Islet precursor cell (in vitro differentiated cells): ENCODE measurements around the gene EIF4B.
A peak's percentile ranks its signal among the peaks of the same experiment; 100 is the strongest.

Source experiments
- DNase-seq: peaks from one replicate; pipeline ENCODE4 v3.0.0-alpha.2; 2018

EIF4B gene

DNA sequence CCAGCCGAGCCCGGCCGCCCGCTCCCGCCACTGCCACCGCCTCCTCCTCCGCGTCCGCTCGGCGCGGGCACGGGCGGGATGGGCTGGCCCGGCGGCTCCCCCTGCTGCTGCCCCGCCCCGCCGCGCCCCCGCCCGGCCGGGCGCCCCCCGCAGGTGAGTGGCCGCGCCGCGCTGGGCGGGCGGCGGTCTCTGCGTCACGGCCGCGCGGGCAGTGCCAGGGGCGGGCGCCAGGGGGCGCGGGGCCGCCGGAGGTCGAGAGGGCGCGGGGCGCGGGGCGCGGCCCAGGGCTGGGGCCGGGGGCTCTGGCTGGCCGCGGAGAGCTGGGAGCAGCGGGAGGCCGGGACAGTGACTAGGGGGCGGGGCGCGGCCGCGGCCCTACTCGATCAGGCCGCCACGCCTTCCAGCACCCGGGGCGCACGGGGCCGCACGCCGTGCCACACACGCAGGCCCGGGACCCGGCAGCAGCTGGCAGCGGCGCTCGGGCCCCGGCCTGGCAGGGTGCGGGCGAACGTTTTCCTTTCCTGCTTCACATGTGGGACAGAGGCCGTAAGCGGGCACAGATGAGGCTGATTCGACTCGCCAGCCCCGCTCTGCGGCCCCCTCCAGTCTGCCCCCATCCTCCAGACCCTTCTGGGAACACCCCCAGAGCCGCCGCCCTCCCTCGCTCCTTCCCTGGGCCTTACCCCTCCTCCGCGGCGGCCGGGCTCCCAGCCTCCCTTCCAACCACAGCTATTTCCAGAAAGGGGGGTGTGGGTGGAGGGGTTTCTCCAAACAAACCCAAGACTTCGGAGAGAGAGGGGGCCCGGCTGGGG lies 41.2 kb downstream of the EIF4B start:
- peak; percentile 89 for DNase-seq

DNA sequence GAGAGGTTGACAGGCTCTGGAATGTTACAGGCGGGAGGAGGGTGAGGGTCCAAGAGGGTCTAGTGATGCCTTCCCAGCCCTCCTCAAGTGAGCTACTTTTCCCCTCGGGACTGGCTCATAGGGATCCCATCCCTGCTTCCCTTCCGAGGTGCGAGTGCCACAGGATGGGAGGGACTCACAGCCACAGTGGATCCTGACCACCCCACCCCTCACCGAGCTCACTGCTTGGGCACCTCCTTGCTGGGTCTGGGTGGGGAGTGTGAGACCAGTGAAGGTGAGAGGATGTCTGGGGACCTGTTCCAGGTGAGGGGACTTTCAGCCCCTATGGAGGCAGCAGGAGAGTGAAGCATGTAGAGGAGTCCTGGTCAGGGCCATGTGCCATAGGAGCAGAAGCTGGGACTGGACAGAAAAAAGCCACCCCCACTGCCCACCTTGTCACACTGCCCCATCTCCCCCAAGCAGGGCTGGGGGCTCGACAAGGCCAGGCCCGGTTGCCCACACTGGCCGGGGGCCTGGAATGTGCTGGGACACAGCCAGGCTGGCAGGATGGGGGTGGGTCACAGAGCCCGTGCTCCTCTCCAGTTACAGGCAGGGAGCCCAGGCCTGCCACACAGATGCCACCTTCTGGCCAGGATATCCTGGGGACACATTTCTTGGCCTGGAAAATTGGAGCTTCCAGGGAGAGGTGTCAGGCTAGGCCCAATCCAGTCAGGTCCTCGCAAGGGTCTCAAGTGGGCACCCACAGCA lies 42.0 kb downstream of the EIF4B start:
- peak; percentile 85 for DNase-seq

DNA sequence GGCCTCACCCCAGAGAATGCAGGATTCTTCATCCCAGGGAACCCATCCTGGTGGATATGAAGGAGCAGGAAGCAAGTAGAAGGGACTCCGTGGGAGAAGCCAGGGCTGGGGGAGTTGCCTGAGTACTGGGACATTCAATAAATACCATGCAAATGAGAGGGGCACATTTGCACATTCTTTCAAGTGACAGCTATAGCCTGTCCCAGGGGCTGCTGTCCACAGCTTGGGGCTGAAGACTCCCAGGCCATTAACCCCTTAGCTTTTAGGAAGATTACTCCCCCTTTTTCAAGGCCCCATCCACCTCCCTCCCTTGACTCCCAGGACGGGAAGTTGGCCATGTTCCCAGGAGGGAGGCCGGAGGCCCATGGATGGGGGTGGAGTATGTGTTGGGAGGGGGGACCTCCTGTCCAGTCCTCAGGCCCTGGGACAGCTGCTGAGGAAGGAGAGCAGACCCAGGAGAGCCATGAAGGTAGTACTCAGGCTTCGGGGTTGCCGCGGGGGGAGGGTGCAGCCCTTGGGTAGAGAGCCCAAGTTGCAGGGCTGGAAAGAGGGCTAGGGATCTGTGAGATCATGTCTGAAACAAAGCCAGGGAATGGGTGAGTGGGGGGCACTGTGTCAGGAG lies 42.6 kb downstream of the EIF4B start:
- peak; percentile 92 for DNase-seq

DNA sequence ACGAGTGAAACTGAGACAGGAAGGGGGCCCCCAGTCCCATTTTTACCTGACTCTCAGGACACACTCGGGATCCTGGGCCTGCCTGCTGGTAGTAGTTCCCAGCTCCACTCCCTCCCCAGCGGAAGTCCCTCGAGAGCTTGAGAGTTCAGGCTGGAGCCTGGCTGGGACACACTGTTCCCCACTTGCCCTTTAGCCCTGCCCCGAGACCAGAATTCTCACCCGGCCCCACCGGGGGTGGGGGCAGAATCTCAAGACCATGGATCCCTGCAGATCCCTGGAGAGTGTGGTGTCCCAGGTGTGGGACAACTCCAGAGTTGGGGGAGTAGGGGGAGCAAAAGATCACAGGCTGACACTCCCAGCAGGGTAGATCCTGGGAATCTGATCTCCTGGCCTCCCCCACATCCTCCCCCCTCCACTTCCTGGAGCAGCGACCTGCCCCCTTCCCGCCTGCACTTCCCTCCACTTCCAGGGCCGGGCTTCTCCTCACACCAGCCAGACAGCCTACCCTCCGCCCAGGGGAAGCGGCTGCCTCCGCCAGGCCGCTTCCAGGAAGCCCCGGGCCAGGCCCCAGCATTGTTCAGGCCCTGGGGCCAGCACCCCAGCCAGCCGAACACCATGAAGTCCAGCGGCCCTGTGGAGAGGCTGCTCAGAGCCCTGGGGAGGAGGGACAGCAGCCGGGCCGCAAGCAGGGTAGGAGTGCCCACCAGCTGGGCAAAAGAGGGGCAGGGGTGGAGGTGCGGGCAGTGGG lies 43.5 kb downstream of the EIF4B start, which contains the start of gene TNS2:
Gene TNS2 (plus strand): TSS at position 495 of the 748 bp plus-strand sequence. CDS start 121 bp downstream, at position 616.
- DNase-seq = peak; percentile 86

DNA sequence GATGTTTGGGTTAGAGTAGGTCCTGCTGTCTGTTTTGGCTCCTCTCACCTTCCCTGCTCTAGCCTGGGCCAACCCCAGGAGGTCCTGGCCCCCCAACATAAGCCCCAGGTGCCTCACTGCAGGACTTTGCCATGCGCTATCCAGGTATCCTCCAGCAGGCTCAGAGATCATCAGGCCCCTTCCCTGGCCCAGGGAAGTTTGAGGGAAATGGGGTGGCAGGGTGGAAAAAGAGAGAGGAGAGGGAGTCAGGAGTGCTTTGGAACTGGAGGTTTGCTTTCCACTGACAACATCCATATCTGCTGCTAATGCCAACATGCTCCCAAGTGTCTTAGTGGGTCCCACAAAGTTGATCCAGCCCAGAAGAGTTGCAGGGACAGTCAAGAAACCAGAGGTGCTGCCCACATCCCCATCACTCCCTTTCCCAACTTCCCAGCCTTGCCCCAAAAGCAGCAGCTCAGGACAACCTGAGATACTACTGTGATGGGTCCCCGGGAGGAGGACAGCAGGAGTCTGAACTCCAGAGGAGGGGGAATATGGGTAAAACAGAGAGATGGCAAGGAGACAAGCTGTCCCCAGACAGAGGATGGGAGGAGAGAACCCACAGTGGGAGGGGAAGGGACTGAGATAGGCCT lies 44.3 kb downstream of the EIF4B start:
- DNase-seq = peak; percentile 56

DNA sequence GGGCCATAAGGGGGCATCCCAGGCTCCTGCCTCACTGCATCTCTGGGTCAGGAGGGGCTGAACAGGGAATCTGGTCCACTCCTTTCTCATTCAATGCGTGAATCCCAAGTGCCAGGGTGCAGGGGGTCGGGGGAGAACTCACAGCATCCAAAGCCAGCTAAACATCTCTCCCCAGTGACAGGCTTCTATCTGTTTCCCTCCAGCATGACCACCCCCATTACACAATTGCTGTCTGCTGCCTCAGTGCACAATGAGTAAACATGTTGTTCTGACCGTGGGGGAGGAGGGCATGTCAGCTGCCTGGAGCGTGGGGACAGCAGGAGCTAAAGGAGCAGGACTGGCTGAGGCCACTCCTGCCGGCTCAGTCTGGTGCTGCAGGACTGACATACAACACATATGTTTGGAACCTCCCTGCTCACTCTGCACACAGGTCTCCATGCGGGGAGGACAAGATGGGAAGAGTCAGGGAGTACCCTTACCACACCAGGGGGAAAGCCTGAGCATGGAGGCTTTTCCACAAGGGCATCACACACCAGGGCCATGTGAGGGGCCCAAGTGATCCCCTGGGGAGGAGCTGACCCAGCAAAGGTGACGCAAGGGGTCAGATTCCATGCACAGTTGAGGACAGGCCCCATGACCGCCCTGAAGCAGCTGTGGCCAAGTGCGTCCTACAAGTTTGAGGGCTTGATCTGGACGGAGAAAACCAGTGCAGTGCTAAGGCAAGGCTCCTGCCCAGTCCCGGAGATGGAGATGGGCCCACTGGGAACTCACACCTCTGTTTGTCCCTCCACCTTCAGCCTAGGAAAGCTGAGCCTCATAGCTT lies 45.0 kb downstream of the EIF4B start:
- peak; percentile 80 for DNase-seq

DNA sequence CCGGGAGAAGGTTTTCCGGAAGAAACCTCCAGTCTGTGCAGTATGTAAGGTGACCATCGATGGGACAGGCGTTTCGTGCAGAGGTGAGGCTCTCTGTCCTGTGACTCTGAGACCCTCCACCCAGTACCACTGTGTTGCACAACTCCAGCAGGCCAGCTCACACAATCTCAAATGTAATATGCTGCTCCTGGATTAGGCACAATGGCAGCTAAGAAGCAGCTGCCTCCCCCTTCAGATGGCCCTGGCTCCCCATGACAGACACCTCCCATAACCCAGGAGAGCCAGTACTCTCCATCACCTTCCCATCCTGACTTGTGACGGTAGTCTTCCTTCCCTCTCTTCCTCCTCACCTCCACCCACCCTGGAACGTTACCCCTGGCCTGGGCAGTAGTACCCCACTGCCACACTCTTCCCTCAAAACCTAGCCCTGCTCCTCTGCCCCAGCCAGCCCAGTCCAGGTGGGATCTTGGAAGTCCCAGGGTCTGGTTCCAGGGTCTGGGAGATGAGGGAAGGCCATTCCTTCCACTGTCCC lies 45.7 kb downstream of the EIF4B start:
- peak; percentile 44 for DNase-seq

DNA sequence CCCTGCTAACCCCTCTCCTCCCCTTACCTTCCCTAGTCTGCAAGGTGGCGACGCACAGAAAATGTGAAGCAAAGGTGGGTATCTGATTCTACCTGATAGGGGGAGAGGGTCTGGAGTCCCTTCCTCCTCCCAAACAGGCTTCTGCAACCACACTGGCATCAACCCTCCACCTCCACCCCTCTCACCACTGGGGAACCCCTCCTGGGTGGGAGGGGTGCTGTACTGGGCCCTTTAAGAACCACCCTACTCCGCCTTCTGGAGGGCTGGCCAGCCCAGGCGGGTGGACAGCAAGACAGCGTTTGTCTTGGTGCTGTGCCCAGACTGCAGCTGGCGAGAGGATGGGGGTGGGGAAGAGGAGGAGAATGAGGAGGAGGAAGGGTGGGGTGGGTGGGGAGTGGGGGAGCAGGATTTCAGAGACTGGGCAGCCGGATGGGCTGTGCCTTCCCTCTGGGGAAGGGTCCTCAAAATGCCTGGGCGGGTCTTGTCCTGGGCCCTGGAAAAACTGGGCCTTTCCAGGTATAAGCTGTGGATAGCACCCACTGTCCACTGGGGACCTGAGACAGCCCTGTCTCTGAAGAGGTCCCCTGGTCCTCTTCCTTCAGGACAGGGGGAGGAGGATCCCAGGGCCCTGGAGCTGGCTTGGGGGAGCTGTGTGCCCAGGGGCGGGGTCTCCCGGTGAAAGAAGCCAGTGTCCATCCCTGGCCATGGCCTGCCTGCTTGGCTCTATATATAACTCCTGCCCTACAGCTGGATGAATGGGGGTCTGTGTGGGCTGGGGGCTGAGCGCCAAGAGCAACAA lies 46.4 kb downstream of the EIF4B start:
- peak; percentile 51 for DNase-seq

DNA sequence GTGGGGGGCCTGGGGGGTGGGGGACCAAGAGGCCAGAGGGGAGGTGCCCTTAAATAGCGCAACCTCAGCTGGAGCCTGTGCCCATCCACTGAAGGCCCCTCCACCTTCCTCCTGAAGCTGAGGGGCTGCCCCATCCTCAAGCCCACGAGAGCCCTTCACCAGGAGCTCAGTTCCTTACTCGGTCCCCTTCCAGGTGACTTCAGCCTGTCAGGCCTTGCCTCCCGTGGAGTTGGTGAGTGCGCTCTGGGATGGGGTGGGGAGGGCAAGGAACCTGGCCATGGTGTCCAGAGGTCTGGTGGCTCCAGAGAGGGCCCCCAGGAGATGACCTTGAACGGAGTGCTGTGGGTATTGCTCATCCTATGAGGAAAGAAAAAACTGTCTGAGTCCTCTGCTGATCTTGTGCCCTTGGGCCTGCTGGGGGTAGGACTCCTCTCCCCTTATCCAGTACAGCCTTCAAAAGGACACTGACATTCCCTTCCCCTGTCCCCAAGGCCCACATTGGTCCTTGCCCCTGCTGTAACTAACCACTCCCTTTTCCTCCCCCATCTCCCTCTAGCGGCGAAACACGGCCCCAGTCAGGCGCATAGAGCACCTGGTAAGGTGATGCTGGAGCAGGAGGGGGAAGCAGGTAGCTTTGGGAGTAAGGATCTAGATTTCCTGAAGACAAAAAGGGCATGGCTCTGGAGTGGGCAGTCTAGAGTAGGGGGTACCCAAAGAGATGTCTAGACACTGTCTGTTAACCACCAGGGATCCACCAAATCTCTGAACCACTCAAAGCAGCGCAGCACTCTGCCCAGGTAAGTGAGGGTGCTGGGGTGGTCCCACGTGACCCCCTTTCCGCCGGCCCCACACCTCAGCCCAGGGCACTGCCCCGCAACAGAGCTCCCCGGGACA lies 47.2 kb downstream of the EIF4B start:
- peak; percentile 94 for DNase-seq

DNA sequence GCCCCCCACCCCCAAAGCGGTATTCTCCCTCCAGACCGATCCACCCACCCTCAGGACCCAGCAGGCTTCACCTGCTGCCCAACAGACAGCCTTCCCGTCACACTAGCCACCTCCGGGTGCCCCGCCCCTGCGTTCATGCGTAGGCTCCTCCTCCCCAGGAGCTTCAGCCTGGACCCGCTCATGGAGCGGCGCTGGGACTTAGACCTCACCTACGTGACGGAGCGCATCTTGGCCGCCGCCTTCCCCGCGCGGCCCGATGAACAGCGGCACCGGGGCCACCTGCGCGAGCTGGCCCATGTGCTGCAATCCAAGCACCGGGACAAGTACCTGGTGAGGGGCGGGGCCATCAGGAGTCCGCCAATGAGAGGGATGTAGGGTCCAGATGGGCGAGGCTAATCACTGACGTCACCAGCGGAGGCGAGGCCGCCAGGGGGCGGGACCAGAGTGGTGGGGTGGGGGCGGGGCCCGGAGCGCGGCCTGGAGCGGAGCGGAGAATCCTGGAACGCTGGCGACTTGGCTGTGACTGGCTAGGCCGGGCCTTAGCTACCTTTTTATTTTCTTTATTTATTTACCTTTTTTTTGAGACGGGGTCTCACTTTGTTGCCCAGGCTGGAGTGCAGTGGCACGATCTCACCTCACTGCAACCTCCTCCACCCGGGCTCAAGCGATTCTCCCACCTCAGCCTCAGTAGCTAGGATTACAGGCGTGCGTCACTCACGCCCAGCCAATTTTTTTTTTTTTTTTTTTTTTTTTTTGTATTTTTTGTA lies 48.0 kb downstream of the EIF4B start:
- peak; percentile 99 for DNase-seq

DNA sequence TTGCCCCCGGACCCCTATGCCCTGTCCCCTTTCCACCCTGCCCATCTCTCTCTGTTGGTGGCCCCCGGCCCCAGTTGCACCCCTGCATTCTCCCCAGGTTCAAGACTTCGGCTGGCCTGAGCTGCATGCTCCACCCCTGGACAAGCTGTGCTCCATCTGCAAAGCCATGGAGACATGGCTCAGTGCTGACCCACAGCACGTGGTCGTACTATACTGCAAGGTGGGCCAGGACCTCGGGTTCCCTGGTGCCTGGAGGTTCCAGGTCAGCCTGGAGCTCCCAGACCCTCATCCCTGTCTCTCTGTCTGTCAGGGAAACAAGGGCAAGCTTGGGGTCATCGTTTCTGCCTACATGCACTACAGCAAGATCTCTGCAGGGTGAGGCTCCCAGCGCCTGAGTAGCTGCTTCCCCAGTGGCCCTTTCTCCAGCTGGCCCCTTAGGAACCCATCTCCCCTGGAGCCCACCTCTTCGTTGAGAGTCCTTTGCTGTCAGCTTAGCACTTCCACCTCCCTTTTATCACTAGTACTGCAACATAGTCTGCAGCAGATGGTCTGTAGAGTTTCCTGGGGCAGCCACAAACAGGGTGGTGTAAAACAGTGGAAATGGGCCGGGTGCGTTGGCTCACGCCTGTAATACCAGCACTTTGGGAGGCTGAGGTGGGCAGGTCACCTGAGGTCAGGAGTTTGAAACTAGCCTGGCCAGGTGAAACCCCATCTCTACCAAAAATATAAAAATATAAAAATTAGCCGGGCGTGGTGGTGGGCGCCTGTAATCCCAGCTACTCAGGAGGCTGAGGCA lies 49.4 kb downstream of the EIF4B start:
- no peak for DNase-seq

DNA sequence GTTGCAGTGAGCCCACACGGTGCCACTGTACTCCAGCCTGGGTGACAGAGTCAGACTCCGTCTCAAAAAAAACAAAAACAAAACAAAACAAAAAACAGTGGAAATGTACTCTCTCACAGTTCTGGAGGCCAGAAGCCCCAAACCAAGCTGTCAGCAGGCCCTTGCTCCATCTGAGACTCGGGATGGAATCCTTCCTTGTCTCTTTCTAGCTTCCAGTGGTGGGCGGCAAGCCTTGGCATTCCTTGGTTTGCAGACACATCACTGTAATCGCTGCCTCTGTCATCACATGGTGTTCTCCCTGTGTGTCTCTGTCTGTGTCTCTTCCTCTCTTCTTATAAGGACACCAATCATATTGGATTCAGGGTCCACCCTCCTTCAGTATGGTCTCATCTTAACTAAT lies 50.0 kb downstream of the EIF4B start:
- DNase-seq = no peak

DNA sequence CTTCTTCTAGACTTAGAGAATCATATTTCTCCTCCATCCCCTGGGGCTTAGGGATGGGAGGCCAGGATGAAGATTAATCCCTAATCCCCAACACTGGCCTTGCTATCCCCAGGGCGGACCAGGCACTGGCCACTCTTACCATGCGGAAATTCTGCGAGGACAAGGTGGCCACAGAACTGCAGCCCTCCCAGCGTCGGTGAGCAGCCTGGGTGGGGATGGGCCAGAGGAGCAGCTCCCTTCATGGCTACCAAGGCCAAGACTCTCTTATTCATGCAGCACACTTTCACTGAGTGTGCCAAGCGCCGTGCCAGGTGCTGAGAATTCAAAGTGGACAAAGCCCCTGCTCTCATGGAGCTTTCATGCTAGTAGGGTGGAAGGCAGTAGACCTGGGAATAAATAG lies 50.6 kb downstream of the EIF4B start:
- DNase-seq = no peak

DNA sequence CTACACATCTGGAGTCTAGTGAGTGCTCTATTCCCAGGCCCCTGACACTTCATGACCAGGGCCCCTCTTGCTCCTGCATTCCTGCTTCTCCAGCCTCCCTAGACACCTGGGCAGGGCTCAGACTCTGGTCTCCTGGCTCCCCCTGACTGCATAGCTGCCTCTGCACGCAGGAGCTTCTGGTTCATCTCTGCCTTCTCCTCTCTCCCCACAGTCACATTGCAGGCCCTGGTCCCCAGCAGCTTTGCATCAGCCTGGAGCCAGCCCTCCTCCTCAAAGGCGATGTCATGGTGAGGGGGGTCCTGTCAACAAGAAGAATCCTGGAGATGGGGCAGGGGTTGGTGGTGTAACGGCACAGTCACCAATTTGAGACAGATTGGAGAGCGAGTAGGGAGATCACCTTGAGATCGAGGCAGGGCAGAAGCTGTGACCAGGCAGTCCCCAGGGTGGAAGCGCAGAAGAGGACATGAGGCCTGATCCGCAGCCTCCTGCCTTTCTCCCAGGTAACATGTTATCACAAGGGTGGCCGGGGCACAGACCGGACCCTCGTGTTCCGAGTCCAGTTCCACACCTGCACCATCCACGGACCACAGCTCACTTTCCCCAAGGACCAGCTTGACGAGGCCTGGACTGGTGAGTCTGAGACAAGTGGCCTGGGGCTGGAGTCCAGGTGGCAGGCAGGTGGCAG lies 51.7 kb downstream of the EIF4B start:
- DNase-seq = no peak

DNA sequence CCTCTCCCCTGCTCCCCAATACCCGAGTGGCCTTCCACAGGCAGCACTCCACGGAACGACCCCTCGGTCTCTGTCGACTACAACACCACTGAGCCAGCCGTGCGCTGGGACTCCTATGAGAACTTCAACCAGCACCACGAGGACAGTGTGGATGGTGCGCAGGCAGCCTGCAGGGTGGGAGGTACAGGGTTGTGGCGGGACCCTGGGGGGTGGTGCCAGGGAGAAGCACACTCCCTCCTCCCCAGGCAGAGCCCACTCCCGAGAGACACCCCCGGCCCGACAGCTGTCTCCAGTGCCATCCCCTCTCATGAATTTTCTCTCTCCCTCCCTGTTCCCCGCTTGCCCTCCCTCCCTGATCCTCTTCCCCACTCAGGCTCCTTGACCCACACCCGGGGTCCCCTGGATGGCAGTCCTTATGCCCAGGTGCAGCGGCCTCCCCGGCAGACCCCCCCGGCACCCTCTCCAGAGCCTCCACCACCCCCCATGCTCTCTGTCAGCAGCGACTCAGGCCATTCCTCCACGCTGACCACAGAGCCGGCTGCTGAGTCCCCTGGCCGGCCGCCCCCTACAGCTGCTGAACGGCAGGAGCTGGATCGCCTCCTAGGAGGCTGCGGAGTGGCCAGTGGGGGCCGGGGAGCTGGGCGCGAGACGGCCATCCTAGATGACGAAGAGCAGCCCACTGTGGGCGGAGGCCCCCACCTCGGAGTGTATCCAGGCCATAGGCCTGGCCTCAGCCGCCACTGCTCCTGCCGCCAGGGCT lies 52.6 kb downstream of the EIF4B start:
- DNase-seq = no peak

DNA sequence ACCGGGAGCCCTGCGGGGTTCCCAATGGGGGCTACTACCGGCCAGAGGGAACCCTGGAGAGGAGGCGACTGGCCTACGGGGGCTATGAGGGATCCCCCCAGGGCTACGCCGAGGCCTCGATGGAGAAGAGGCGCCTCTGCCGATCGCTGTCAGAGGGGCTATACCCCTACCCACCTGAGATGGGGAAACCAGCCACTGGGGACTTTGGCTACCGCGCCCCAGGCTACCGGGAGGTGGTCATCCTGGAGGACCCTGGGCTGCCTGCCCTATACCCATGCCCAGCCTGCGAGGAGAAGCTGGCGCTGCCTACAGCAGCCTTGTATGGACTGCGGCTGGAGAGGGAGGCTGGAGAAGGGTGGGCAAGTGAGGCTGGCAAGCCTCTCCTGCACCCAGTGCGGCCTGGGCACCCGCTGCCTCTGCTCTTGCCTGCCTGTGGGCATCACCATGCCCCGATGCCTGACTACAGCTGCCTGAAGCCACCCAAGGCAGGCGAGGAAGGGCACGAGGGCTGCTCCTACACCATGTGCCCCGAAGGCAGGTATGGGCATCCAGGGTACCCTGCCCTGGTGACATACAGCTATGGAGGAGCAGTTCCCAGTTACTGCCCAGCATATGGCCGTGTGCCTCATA lies 53.3 kb downstream of the EIF4B start:
- DNase-seq = no peak
